ENCODE results near the gene CALR3.

- TF ChIP-seq CTCF (IDR thresholded peaks at IDR 0.05; ENCODE audit: poor library complexity) (no peak), EZH2 (IDR thresholded peaks at IDR 0.05; ENCODE audit: borderline replicate concordance) (no peak)
Observed at GRCh38 chr19:16452325-16452724, 43.6 kb downstream of the CALR3 start.
